K562 (cell line): Measurements from ENCODE around the gene PYDC1. TPM values are rescaled to one million over a fixed set of nuclear protein-coding genes. Genes with fewer than 3 reads are reported as not detected.

ENCODE experiments used
- ATAC-seq: fragments of 200-7000 bp; cut with Tn5 transposase; 3 replicates; pipeline ENCODE4 v1.9.1; 2020; ENCODE audit warnings: moderate library complexity
- Bru-seq: library from RNA; stranded (reverse); fragments of 400-500 nt; gene quantifications from one replicate; lab custom pipeline; 2021; lab: Mats Ljungman, UMichigan
- BruChase-seq, 2 experiments: library from RNA; stranded (reverse); fragments of 400-500 nt; gene quantifications; one replicate each; lab custom pipeline; 2021; lab: Mats Ljungman, UMichigan
- BruUV-seq: library from RNA; stranded (reverse); fragments of 400-500 nt; replicated peaks from 2 replicates; lab custom pipeline; 2021; lab: Mats Ljungman, UMichigan
- CTCF ChIA-PET: fragments of 300-600 bp; formaldehyde crosslinking; extraction: SDS; loops from one replicate; lab custom pipeline; 2021; ENCODE audit warnings: low intra/inter-chr PET ratio; lab: Yijun Ruan, JAX
- POLR2A ChIA-PET: fragments of 300-600, 350-650 bp; sonication (Branson Sonifier 250); formaldehyde crosslinking; extraction: SDS; loops from one replicate; lab custom pipeline; 2021; ENCODE audit warnings: antibody characterized with exemption, inconsistent platforms; lab: Yijun Ruan, JAX
- DNase-seq, 4 experiments: peaks; one replicate each; pipeline versions ENCODE4 v3.0.0 to v3.0.0-alpha.2; 2011 to 2018; ENCODE audit warnings: low spot score in 3 of 4, mixed read lengths in 3 of 4; ENCODE audit errors: extremely low read depth in 1 of 4
- FAIRE-seq: peaks from 2 replicates; lab custom pipeline; 2011; peaks lifted over from hg19 to GRCh38; lab: Jason Lieb, UNC
- H2AFZ ChIP-seq: 2 replicates; pipeline ENCODE4 v1.6.0; 2011; ENCODE audit warnings: low read depth, low read length, control low read depth, inconsistent platforms
- H3K27ac ChIP-seq: fragments of 200-600 bp; 3 replicates; pipeline ENCODE4 v1.8.0; 2011; ENCODE audit warnings: low read depth, mild to moderate bottlenecking, control low read depth, inconsistent platforms, low read length, moderate library complexity, mixed read lengths; ENCODE audit errors: extremely low read depth
- H3K27me3 ChIP-seq, 2 experiments: fragments of 300-600 bp in 1 of 2; 2 replicates in 1 of 2; 3 replicates in 1 of 2; pipeline versions ENCODE4 v1.6.0 to v1.8.0; 2011; ENCODE audit warnings: inconsistent platforms in 2 of 2, low read length in 2 of 2, mild to moderate bottlenecking in 1 of 2, mixed read lengths in 1 of 2, moderate library complexity in 1 of 2; ENCODE audit not compliant: control insufficient read depth in 2 of 2, insufficient read depth in 2 of 2
- H3K36me3 ChIP-seq: fragments of 300-600 bp; 3 replicates; pipeline ENCODE4 v1.8.0; 2011; ENCODE audit warnings: mild to moderate bottlenecking, low read length, inconsistent platforms; ENCODE audit not compliant: control insufficient read depth, insufficient read depth
- H3K4me1 ChIP-seq, 2 experiments: fragments of 200-600 bp in 1 of 2; replicated peaks in 1 of 2; 2 replicates in 1 of 2; 3 replicates in 1 of 2; pipeline versions ENCODE4 v1.5.1 to v1.8.0; 2011; ENCODE audit warnings: inconsistent platforms in 2 of 2, low read length in 2 of 2, mild to moderate bottlenecking in 1 of 2, mixed read lengths in 1 of 2, moderate library complexity in 1 of 2; ENCODE audit not compliant: control insufficient read depth in 2 of 2, insufficient read depth in 2 of 2
- H3K4me2 ChIP-seq: 2 replicates; pipeline ENCODE4 v1.6.1; 2011; ENCODE audit warnings: low read length, control low read depth, inconsistent platforms, mixed read lengths; ENCODE audit not compliant: insufficient read depth
- H3K4me3 ChIP-seq: fragments of 200-600 bp; sonication (generic), shearing (Covaris generic); 2 replicates; pipeline ENCODE4 v1.5.1; 2016; ENCODE audit warnings: control low read depth, inconsistent platforms
- H3K79me2 ChIP-seq: fragments of 200-600 bp; 3 replicates; pipeline ENCODE4 v1.8.0; 2011; ENCODE audit warnings: low read length, inconsistent platforms; ENCODE audit not compliant: control insufficient read depth, insufficient read depth
- H3K9ac ChIP-seq, 2 experiments: 2 replicates each; pipeline versions ENCODE4 v1.6.0 to v1.6.1; 2011; ENCODE audit warnings: low read depth in 2 of 2, low read length in 2 of 2, control low read depth in 1 of 2, inconsistent platforms in 1 of 2, mild to moderate bottlenecking in 1 of 2, mixed read lengths in 1 of 2; ENCODE audit not compliant: insufficient read depth in 1 of 2
- H3K9me1 ChIP-seq: one replicate; pipeline ENCODE4 v1.6.0; 2011; ENCODE audit warnings: inconsistent platforms, mild to moderate bottlenecking, low read length, moderate library complexity; ENCODE audit not compliant: control insufficient read depth, insufficient read depth
- H3K9me3 ChIP-seq: replicated peaks from 2 replicates; pipeline ENCODE4 v1.5.1; 2011; ENCODE audit warnings: low read depth, low read length, inconsistent platforms; ENCODE audit not compliant: control insufficient read depth, insufficient read depth
- H4K20me1 ChIP-seq: replicated peaks from 2 replicates; pipeline ENCODE4 v1.6.1; 2011; ENCODE audit warnings: low read length, inconsistent platforms, mixed read lengths; ENCODE audit not compliant: control insufficient read depth, insufficient read depth
- GTF2F1 ChIP-seq: IDR thresholded peaks from 2 replicates; pipeline ENCODE4 v1.6.1; 2011; ENCODE audit warnings: low read depth, low read length, improper control_type of control experiment
- HDAC1 ChIP-seq, 2 experiments: fragments of 450-650 bp; IDR thresholded peaks; 2 replicates each; pipeline ENCODE4 v1.6.1; 2016 to 2017; ENCODE audit warnings: inconsistent platforms in 1 of 2, mild to moderate bottlenecking in 1 of 2, moderate library complexity in 1 of 2
- MITF ChIP-seq: IDR thresholded peaks from 2 replicates; pipeline ENCODE4 v1.6.1; 2014; ENCODE audit warnings: antibody characterized with exemption
- SMARCA5 ChIP-seq: fragments of 450-650 bp; IDR thresholded peaks from 2 replicates; pipeline ENCODE4 v1.6.1; 2016
- TEAD1 ChIP-seq, 2 experiments: fragments of 450-650 bp in 1 of 2; sonication (generic) in 1 of 2; formaldehyde crosslinking; IDR thresholded peaks; 2 replicates each; pipeline versions ENCODE4 v1.4.0 to v1.8.0; 2020 to 2022; ENCODE audit warnings: mild to moderate bottlenecking in 2 of 2, missing genetic modification reagents in 1 of 2
- ZBTB33 ChIP-seq: sonication (generic); formaldehyde crosslinking; IDR thresholded peaks from 2 replicates; pipeline ENCODE4 v1.8.1; 2023; ENCODE audit warnings: mild to moderate bottlenecking, missing genetic modification reagents
- ZNF449 ChIP-seq: fragments of 250-450 bp; sonication (Bioruptor Pico); IDR thresholded peaks from 2 replicates; pipeline ENCODE4 v1.8.0; 2022; ENCODE audit warnings: moderate library complexity, mild to moderate bottlenecking, inconsistent platforms
- WGBS: fragments of 100-300 bp; shearing (Covaris generic); methylation state at CpG from one replicate; pipeline ENCODE4 v1.1.6; 2016; ENCODE audit warnings: low coverage, mixed read lengths; ENCODE audit not compliant: insufficient coverage; ENCODE audit errors: missing lambda C conversion rate; 5-methylcytosine and 5-hydroxymethylcytosine counted together
- in situ Hi-C: fragments of 300-500 bp; cut with MboI; formaldehyde crosslinking; loops from 4 replicates; pipeline ENCODE4 v1.15.0; 2018; ENCODE audit warnings: inconsistent platforms, mixed read lengths
- intact Hi-C: fragments of 100-400 bp; cut with micrococcal nuclease; formaldehyde crosslinking; loops from 2 replicates; pipeline ENCODE4 v1.14.2; 2022
- long read RNA-seq, 3 experiments: library from polyadenylated mRNA in 2 of 3; library from RNA in 1 of 3; unstranded in 2 of 3; stranded (forward) in 1 of 3; transcript quantifications; one replicate each; pipeline ENCODE4 v2.0.0, GENCODE V29; 2019 to 2022
- polyA minus RNA-seq, 3 experiments: library from RNA; depleted of rRNA, polyadenylated mRNA; stranded (reverse); fragments of >200 nt; gene quantifications; 2 replicates each; pipeline ENCODE4 v1.2.3, GENCODE V29; 2011
- polyA plus RNA-seq, 8 experiments: library from polyadenylated mRNA; depleted of rRNA in 4 of 8; stranded (reverse) in 5 of 8; unstranded in 3 of 8; fragments of >200 nt; fragmentation: Nextera tagmentation in 2 of 8; fragmentation: Illumina TruSeq in 1 of 8; extraction: Ambion mirVana in 2 of 8; extraction: Trizol in 1 of 8; gene quantifications; 2 replicates each; pipeline versions ENCODE4 v1.2.1 to v1.2.3, GENCODE V29; 2011 to 2014; ENCODE audit warnings: inconsistent platforms in 1 of 8, missing spikeins in 1 of 8
- total RNA-seq, 7 experiments: library from RNA; depleted of rRNA in 6 of 7; stranded (reverse); fragments of >200 nt in 6 of 7; fragmentation: Illumina TruSeq in 2 of 7; extraction: Trizol in 2 of 7; gene quantifications; 2 replicates each; pipeline versions ENCODE4 v1.2.1 to v1.2.3, GENCODE V29; 2011 to 2021; ENCODE audit warnings: low replicate concordance in 1 of 7

PYDC1 gene
- total RNA-seq (2011; cell fraction: chromatin; rRNA removed; ENCODE audit: low replicate concordance) = not detected in 2 replicates
- not detected in 2 replicates for total RNA-seq (2011; cell fraction: nucleolus; rRNA removed)
- not detected in 2 replicates for total RNA-seq (2011; cell fraction: nucleoplasm; rRNA removed)
- not detected in 2 replicates for total RNA-seq (2014; rRNA removed)
- total RNA-seq (2014; rRNA removed; fragmentation: Illumina TruSeq; extraction: Trizol) = not detected in 2 replicates
- not detected in 2 replicates for total RNA-seq (2015; rRNA removed; fragmentation: Illumina TruSeq; extraction: Trizol)
- total RNA-seq (2021) = not detected in 2 replicates
- not detected in 2 replicates for polyA plus RNA-seq (2011; rRNA removed)
- polyA plus RNA-seq (2011; cell fraction: cytosol; rRNA removed) = not detected in 2 replicates
- polyA plus RNA-seq (2011; cell fraction: nucleus; rRNA removed) = not detected in 2 replicates
- not detected in 2 replicates for polyA plus RNA-seq (2012)
- polyA plus RNA-seq (2014; fragmentation: Illumina TruSeq; extraction: Trizol) = not detected in 2 replicates
- polyA plus RNA-seq (2014; fragmentation: Nextera tagmentation; extraction: Ambion mirVana) = not detected
- not detected in 2 replicates for polyA plus RNA-seq (2014; rRNA removed)
- polyA minus RNA-seq (2011; rRNA and poly(A)+ RNA removed) = not detected in 2 replicates
- not detected in 2 replicates for polyA minus RNA-seq (2011; cell fraction: cytosol; rRNA and poly(A)+ RNA removed)
- not detected in 2 replicates for polyA minus RNA-seq (2011; cell fraction: nucleus; rRNA and poly(A)+ RNA removed)
- Bru-seq, nascent RNA = not detected
- BruChase-seq, experiment 1, labeled RNA remaining after a 2-hour chase = not detected
- not detected for BruChase-seq, experiment 2, labeled RNA remaining after a 6-hour chase
- long read RNA-seq, experiment 1 = 0 reads
- long read RNA-seq, experiment 2 = 0 reads
- long read RNA-seq, experiment 3 = 0 reads

GRCh38 chr16:31216422-31217135, at the start of gene PYDC1:
Gene PYDC1, minus strand, starts transcription at chr16:31217135. Its CDS starts 107 bp downstream, at chr16:31217028.
- in situ Hi-C loops = no loop called here
- Histone ChIP-seq H3K9ac (peak within 1 kb of the TSS in 1 of 2 experiments; percentile 88; a peak in 2 of 4 replicates), H3K4me3 (no peak within 1 kb of the TSS), H3K36me3 (no peaks in the 10 kb centered on the region), H3K79me2 (no peaks in the 10 kb centered on the region), H3K4me2 (peak within 1 kb of the TSS; percentile 75), H2AFZ (peak within 1 kb of the TSS; percentile 80), H3K9me3 (no peaks in the 10 kb centered on the region), H3K27me3 (no peaks in the 10 kb centered on the region), H4K20me1 (no peaks in the 10 kb centered on the region), H3K9me1 (no peaks in the 10 kb centered on the region), H3K27ac (no peak within 1 kb of the TSS), H3K4me1 (peaks cover 3 to 45% of the 10 kb centered on the region in 2 experiments; a peak in 4 of 5 replicates)
- no peak for TF ChIP-seq TEAD1 (CRISPR knock-in tag; IDR thresholded peaks at IDR 0.05)
- TF ChIP-seq ZNF449 (CRISPR knock-in tag) = no peak
- peak; percentile 86 for TF ChIP-seq ZBTB33
- no peak for TF ChIP-seq SMARCA5
- no peak for TF ChIP-seq HDAC1 (IDR thresholded peaks at IDR 0.05)
- no peak for TF ChIP-seq GTF2F1
- no peak for TF ChIP-seq MITF
- peak in 1 of 4 experiments; percentile 4 for DNase-seq
- intact Hi-C loops = no loop called here
- ChIA-PET POLR2A (interaction anchor here (0.7 to 4.0 kb wide), 5 partner anchors 8 to 26 kb away, joined by 3 to 33 read pairs (median 4); partner anchors contain the start of gene PYCARD), CTCF (no interaction called here)
- FAIRE-seq = no peak
- no peak for ATAC-seq
- BruUV-seq = no TSS peak
- WGBS = 76% methylated on average over 14 of the region's 52 CpGs
